Prostate gland (tissue), 2 donors: Measurements from ENCODE around the gene ACOXL.

Experiments used
- CTCF ChIP-seq, 4 experiments: fragments of 200-600 bp in 2 of 4; fragments of 450-650 bp in 2 of 4; sonication (generic) in 2 of 4; IDR thresholded peaks; 1 replicate in 3 of 4; 2 replicates in 1 of 4; pipeline ENCODE4 v1.5.1; 2016 to 2019; ENCODE audit warnings: antibody characterized with exemption in 4 of 4, mild to moderate bottlenecking in 2 of 4, moderate library complexity in 2 of 4
- POLR2A ChIP-seq: fragments of 450-650 bp; IDR thresholded peaks from one replicate; pipeline ENCODE4 v1.6.1; 2016; ENCODE audit warnings: antibody characterized with exemption, mild to moderate bottlenecking

GRCh38 chr2:110788976-110789375, 56.6 kb downstream of the ACOXL start:
- no peak for TF ChIP-seq CTCF (IDR thresholded peaks at IDR 0.05)
- TF ChIP-seq POLR2A: no peak
